MM.1S (cell line): ENCODE measurements around the gene TCF12.

Experiments
- EZH2phosphoT487 ChIP-seq: fragments of 300-600 bp; sonication (generic); IDR thresholded peaks from 2 replicates; pipeline ENCODE4 v1.6.1; 2018; ENCODE audit warnings: antibody characterized with exemption, low read length
- TF ChIP-seq, protein P1 (sequence below): fragments of 300-600 bp; sonication (generic); IDR thresholded peaks from 2 replicates; pipeline ENCODE4 v1.5.1; 2016; ENCODE audit warnings: antibody characterized with exemption, low read length, mixed read lengths

DNA sequence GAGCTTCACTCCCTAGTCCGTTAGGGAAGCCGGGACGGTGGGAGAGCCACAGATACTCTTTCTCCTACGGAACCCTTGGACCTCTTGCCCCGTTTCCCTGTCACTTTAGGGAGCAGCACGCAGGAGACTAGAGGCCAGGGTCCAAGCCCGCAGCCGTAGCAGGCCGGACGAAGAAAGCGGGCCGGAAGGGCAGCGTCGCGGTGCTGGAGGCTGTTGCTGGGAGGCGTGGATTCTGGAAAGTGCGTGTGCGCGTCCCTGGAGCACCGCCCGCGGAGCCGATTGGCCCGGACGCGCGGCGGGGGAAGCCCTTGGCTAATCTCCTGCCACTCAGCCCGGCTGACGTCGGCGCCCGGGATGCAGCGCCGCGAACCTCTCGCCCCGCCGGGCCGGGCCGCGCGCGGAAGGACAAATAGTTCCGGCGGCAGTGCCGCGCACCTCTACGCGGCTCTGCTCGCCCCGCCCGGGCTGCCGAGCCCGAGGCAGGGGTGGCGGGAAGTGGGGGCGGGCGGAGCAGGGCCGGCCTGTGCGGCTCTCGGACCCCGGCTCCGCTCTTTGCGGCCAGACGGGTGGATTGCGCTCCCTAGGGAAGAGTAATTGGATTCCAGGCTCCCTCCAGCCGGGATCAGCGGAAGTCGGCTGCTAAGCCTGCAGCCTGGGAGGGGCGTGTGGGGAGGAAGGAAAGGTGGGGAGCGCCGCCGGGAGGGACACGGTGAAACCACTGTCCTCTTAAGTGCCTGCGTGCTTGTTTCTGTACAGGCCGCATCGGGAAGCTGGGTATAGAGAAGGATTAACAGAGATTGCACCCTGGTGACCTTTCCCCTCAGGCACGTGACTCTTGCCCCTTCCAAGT is 31.3 kb upstream of the TCF12 start:
- TF ChIP-seq, protein P1, sequence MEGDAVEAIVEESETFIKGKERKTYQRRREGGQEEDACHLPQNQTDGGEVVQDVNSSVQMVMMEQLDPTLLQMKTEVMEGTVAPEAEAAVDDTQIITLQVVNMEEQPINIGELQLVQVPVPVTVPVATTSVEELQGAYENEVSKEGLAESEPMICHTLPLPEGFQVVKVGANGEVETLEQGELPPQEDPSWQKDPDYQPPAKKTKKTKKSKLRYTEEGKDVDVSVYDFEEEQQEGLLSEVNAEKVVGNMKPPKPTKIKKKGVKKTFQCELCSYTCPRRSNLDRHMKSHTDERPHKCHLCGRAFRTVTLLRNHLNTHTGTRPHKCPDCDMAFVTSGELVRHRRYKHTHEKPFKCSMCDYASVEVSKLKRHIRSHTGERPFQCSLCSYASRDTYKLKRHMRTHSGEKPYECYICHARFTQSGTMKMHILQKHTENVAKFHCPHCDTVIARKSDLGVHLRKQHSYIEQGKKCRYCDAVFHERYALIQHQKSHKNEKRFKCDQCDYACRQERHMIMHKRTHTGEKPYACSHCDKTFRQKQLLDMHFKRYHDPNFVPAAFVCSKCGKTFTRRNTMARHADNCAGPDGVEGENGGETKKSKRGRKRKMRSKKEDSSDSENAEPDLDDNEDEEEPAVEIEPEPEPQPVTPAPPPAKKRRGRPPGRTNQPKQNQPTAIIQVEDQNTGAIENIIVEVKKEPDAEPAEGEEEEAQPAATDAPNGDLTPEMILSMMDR = no peak
- no peak for TF ChIP-seq EZH2phosphoT487
